Erythroblast (primary cell): ENCODE measurements around the gene MYZAP.

Experiments used
- GATA1 ChIP-seq: IDR thresholded peaks from 2 replicates; pipeline ENCODE4 v1.6.1; 2011; ENCODE audit warnings: low read depth, mild to moderate bottlenecking, control low read depth, low read length, moderate library complexity
- POLR2A ChIP-seq: IDR thresholded peaks from 2 replicates; pipeline ENCODE4 v1.6.1; 2011; ENCODE audit warnings: mild to moderate bottlenecking, low read length

GRCh38 chr15:57704441-57704840 lies 112.7 kb downstream of the MYZAP start:
- TF ChIP-seq POLR2A, result no peak
- no peak for TF ChIP-seq GATA1
